OCI-LY7 (cell line): ENCODE results near the gene NDOR1. TPM values are rescaled to one million over a fixed set of nuclear protein-coding genes. Genes with fewer than 3 reads are reported as not detected.
A peak's percentile ranks its signal among the peaks of the same experiment; 100 is the strongest.

ENCODE experiments used
- BruUV-seq: library from RNA; stranded (reverse); fragments of 400-500 nt; replicated peaks from 2 replicates; lab custom pipeline; 2021; lab: Mats Ljungman, UMichigan
- CTCF ChIA-PET: fragments of 300-600 bp; sonication (Branson Sonifier 250); formaldehyde crosslinking; loops from one replicate; lab custom pipeline; 2022; ENCODE audit warnings: antibody characterized with exemption; ENCODE audit not compliant: unreplicated experiment; lab: Charles Lee
- POLR2A ChIA-PET: fragments of 300-600 bp; sonication (Branson Sonifier 250); formaldehyde crosslinking; loops from one replicate; lab custom pipeline; 2022; ENCODE audit warnings: antibody characterized with exemption; lab: Charles Lee
- DNase-seq: peaks from one replicate; pipeline ENCODE4 v3.0.0-alpha.2; 2015; ENCODE audit warnings: low spot score
- H2AFZ ChIP-seq: fragments of 200-600 bp; sonication (generic), shearing (Covaris generic); 2 replicates; pipeline ENCODE4 v1.6.1; 2014; ENCODE audit warnings: mild to moderate bottlenecking, antibody characterized with exemption, low read length, moderate library complexity
- H3K27ac ChIP-seq: fragments of 200-600 bp; sonication (generic); 2 replicates; pipeline ENCODE4 v1.5.1; 2014; ENCODE audit warnings: mixed run types, low read depth, mild to moderate bottlenecking, moderate library complexity, low read length, inconsistent platforms; ENCODE audit not compliant: poor library complexity, severe bottlenecking
- H3K36me3 ChIP-seq: fragments of 200-600 bp; sonication (generic); 2 replicates; pipeline ENCODE4 v1.6.1; 2014; ENCODE audit warnings: mild to moderate bottlenecking, antibody characterized with exemption, low read length, moderate library complexity, mixed read lengths; ENCODE audit not compliant: insufficient read depth
- H3K4me1 ChIP-seq: fragments of 200-600 bp; sonication (generic); 2 replicates; pipeline ENCODE4 v1.5.1; 2014; ENCODE audit warnings: mild to moderate bottlenecking, low read length; ENCODE audit not compliant: insufficient read depth, poor library complexity, severe bottlenecking
- H3K4me2 ChIP-seq: fragments of 200-600 bp; sonication (generic); 2 replicates; pipeline ENCODE4 v1.6.1; 2014; ENCODE audit warnings: mild to moderate bottlenecking, low read length
- H3K4me3 ChIP-seq: fragments of 200-600 bp; sonication (generic); 2 replicates; pipeline ENCODE4 v1.5.1; 2014; ENCODE audit warnings: mild to moderate bottlenecking, low read depth, low read length; ENCODE audit not compliant: poor library complexity, severe bottlenecking
- H3K79me2 ChIP-seq: fragments of 200-600 bp; sonication (generic); 2 replicates; pipeline ENCODE4 v1.6.1; 2016; ENCODE audit warnings: low read depth, mild to moderate bottlenecking, low read length, moderate library complexity, mixed read lengths; ENCODE audit not compliant: insufficient read depth
- H3K9me2 ChIP-seq: fragments of 200-600 bp; sonication (generic); 2 replicates; pipeline ENCODE4 v1.6.1; 2016; ENCODE audit warnings: mild to moderate bottlenecking, low read length, mixed read lengths; ENCODE audit not compliant: insufficient read depth
- H3K9me3 ChIP-seq: fragments of 200-600 bp; sonication (generic); 2 replicates; pipeline ENCODE4 v1.6.1; 2014; ENCODE audit warnings: mild to moderate bottlenecking, mixed run types, low read length, mixed read lengths
- H4K20me1 ChIP-seq: fragments of 200-600 bp; sonication (generic); 2 replicates; pipeline ENCODE4 v1.6.1; 2014; ENCODE audit warnings: mild to moderate bottlenecking, antibody characterized with exemption, low read length, moderate library complexity, mixed read lengths; ENCODE audit not compliant: insufficient read depth
- CTCF ChIP-seq: fragments of 200-600 bp; sonication (generic); conservative IDR thresholded peaks from 2 replicates; pipeline ENCODE4 v1.5.1; 2014; ENCODE audit warnings: mild to moderate bottlenecking, antibody characterized with exemption, low read length, moderate library complexity, mixed read lengths
- EZH2phosphoT487 ChIP-seq: fragments of 200-600 bp; sonication (generic); IDR thresholded peaks from 2 replicates; pipeline ENCODE4 v1.6.1; 2018; ENCODE audit warnings: low read depth, borderline replicate concordance, mild to moderate bottlenecking, mixed run types, antibody characterized with exemption, low read length, moderate library complexity, mixed read lengths
- intact Hi-C: fragments of 100-400 bp; cut with micrococcal nuclease; formaldehyde crosslinking; loops from one replicate; pipeline ENCODE4 v1.10.0; 2022; ENCODE audit not compliant: unreplicated experiment
- total RNA-seq, 2 experiments: library from RNA; depleted of rRNA in 1 of 2; stranded (reverse); fragments of >200 nt in 1 of 2; shearing (Covaris generic) in 1 of 2; gene quantifications; 2 replicates each; pipeline ENCODE4 v1.2.3, GENCODE V29; 2014 to 2022

Gene NDOR1
- total RNA-seq, 2 experiments from 2014 or later, result 30.4 to 61.9 TPM

GRCh38 chr9:137221506-137222111, 16.1 kb downstream of the NDOR1 start:
- Histone ChIP-seq H3K9me2 (no peaks in the 10 kb centered on the region), H3K36me3 (peaks cover 21% of the 10 kb centered on the region; the same call in 1 of the 2 replicates), H3K27ac (no peak overlapping the region), H3K4me3 (peak overlapping the region; percentile 30), H3K4me1 (peaks cover 23% of the 10 kb centered on the region), H3K79me2 (no peaks in the 10 kb centered on the region), H2AFZ (no peak overlapping the region), H3K9me3 (no peaks in the 10 kb centered on the region), H4K20me1 (no peaks in the 10 kb centered on the region), H3K4me2 (peak overlapping the region; percentile 55)
- CTCF ChIA-PET, result no interaction called here
- no peak for DNase-seq
- no peak for TF ChIP-seq CTCF
- intact Hi-C loops, result loop anchor here (2.0 kb wide), 2 partner anchors 21 to 33 kb away; partner anchors contain the start of genes ANAPC2, SSNA1 and TPRN
- POLR2A ChIA-PET, result no interaction called here
- no TSS peak for BruUV-seq

GRCh38 chr9:137222190-137223077, 16.9 kb downstream of the NDOR1 start, which contains the start of gene RNF208:
RNF208 (minus strand) TSS chr9:137222240; CDS start chr9:137221212, 1,028 bp downstream.
- CTCF ChIA-PET, result no interaction called here
- POLR2A ChIA-PET, result interaction anchor here (0.6 to 1.6 kb wide), 6 partner anchors 15 to 287 kb away, joined by 3 to 5 read pairs (median 4); partner anchors contain the start of gene TUBB4B
- Histone ChIP-seq H3K9me3 (no peaks in the 10 kb centered on the region), H3K4me1 (peaks cover 25% of the 10 kb centered on the region), H3K79me2 (no peaks in the 10 kb centered on the region), H3K27ac (peak within 1 kb of the TSS; percentile 27), H3K9me2 (no peaks in the 10 kb centered on the region), H4K20me1 (no peaks in the 10 kb centered on the region), H3K4me2 (peak within 1 kb of the TSS; percentile 98), H3K36me3 (peaks cover 16% of the 10 kb centered on the region; the same call in 1 of the 2 replicates), H3K4me3 (peak within 1 kb of the TSS; percentile 91), H2AFZ (no peak within 1 kb of the TSS)
- TF ChIP-seq CTCF, result no peak
- TF ChIP-seq EZH2phosphoT487, result no peak
- DNase-seq, result no peak
- BruUV-seq, result no TSS peak
- intact Hi-C loops, result loop anchor here (1.0 to 2.0 kb wide), 5 partner anchors 22 to 176 kb away; partner anchors contain the start of genes ANAPC2, NPDC1, SSNA1 and TPRN
